ENCODE measurements around the gene APOB.

APOB gene

GRCh38 chr2:21017748-21018276 lies 26.1 kb downstream of the APOB start:
- no peak for DNase-seq

DNA sequence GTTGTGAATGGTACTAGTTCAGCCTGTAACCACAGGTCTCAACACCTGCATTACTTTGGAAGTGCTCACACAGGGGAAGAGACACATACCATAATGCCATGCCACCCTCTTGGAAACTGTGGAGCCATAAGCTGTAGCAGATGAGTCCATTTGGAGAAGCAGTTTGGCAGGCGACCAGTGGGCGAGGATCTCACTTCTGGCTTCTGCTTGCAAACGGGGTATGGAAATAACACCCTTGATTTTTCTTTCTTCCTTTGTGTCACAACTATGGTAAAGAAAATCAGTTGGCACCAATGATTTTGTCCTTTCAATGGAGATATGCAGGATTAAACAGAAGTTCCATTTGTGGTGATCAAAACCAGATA lies 28.6 kb downstream of the APOB start:
- no peak for DNase-seq

DNA sequence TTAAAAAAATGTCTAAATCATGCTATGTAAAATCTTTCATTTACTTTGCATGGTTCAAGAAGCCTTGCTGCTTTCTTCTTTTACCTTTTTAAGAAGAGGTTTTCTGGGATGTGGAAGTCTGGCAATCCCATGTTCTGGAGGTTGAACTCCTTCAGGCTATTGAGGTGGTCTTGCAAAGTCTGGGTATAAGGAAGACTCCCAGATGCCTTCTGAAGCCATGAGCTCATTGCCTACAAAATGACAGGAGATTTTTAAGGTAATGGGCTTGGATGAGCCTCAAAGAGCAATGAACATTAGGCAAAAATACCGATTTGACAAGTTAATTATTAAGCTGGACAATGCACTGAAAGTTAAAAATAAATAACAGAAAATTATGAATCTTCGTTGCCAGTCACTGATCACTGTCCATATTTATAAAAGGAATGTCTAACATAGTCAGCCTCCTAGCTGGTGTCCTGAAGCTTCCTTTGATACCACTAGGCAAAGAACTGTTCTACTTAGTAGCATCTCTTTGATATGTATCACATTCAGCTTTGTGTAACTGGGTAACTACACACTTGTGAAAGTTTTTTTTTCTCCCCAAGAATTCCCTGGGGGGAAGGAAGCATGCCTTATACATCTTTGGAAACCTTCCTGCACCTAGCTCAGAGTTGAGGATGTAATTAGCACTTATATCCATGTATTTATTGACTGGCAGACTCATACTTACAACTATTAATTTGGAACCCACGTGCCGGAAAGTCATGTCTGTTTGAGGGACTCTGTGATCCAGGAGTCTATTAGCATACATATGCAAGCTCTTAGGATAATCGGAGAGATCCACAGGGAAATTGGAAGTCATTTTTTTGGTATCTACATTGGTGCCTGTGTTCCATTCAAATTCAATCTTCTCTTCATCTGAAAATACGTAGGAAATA lies 29.3 kb downstream of the APOB start:
- DNase-seq: no peak

DNA sequence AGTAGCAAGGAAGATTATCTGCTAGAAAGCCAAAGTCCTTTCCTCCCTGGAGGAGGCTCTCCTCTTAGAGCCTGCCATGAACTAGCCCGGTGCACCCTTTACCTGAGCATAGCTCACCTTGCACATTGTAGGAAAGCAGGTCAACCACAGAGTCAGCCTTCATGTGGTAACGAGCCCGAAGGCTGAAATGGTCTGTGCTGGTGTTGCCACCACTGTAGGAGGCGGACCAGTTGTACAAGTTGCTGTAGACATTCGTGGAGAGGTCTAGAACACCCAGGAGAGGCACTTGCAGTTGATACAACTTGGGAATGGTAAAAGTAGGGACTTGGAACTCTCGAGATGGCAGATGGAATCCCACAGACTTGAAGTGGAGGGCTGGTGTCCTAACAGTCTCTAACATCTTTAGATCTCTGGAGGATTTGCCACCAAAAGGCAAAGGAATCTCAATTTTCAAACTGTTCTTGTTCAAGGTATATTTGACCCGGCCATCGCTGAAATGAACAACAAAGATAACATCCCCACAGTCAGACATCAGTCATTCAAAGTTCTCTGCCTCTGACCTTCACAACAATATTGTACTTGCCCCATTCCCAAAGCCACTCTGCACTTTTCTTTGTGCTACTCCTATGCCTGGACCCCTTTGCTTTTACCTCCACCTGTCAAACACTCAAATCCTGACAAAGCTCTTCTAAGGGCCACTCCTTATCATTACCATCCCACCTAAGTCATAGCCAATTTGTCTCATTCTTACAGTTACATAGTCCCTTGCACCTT lies 30.6 kb downstream of the APOB start:
- no peak for DNase-seq

GRCh38 chr2:21012557-21012937 lies 31.3 kb downstream of the APOB start:
- DNase-seq: no peak

DNA sequence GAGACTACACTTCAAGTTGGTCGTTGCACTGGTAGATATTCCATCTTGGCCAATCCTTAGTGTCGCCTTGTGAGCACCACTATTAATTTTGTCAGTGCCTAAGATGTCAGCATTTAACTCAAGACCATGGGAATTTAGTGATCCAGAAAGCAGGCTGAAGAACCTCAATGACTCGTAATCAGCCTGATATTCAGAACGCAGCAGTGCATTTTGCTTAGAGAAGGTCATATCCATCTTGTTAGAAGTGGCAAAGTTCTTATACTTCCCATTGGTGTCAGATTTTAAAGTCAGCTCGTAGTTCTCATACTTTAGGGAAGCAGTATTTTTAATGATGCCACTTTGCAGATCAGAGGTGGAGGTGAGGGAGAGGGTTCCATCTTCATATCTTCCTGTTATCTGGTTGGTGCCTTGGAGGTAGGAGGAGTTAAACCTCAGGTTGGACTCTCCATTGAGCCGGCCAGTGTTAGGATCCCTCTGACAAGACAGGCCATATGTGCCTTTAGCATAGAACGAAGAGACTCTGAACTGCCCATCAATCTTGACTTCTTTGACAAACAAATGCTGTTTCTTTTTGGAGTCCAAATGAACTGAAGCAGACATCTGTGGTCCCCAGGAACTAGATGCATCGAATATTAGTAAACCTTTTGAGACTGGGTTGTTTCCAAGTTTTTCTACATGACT lies 31.9 kb downstream of the APOB start:
- DNase-seq: no peak

GRCh38 chr2:21011453-21011852 lies 32.4 kb downstream of the APOB start:
- DNase-seq: no peak

DNA sequence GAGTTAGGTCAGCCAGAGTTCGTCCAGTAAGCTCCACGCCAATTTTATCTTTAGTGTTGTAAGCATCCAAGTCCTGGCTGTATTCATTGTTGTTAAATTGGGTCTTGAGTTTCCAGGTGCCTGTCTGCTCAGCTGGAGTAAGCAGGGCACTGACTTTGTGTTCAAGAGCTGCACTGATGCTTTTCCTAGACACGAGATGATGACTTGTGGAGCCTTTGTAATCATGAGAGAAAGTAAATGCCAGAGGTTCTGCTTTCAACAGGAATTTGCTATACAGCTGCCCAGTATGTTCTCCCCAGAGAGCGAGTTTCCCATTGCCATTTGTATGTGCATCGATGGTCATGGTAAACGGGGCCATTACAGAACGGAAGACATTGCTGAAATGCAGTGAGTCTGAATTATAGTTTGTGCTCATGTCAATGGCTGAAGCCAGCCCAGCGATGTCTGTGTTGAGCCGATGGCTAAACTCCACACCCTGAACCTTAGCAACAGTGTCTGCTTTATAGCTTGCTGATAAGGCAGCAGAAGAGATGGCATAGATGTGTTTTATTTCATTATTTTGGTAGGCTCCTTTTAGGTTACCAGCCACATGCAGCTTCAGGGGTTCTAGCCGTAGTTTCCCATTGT lies 32.9 kb downstream of the APOB start:
- no peak for DNase-seq

GRCh38 chr2:21009662-21010225 lies 34.1 kb downstream of the APOB start:
- DNase-seq: no peak

- DNase-seq: no peak
Observed at GRCh38 chr2:21008790-21009661, 34.8 kb downstream of the APOB start.

DNA sequence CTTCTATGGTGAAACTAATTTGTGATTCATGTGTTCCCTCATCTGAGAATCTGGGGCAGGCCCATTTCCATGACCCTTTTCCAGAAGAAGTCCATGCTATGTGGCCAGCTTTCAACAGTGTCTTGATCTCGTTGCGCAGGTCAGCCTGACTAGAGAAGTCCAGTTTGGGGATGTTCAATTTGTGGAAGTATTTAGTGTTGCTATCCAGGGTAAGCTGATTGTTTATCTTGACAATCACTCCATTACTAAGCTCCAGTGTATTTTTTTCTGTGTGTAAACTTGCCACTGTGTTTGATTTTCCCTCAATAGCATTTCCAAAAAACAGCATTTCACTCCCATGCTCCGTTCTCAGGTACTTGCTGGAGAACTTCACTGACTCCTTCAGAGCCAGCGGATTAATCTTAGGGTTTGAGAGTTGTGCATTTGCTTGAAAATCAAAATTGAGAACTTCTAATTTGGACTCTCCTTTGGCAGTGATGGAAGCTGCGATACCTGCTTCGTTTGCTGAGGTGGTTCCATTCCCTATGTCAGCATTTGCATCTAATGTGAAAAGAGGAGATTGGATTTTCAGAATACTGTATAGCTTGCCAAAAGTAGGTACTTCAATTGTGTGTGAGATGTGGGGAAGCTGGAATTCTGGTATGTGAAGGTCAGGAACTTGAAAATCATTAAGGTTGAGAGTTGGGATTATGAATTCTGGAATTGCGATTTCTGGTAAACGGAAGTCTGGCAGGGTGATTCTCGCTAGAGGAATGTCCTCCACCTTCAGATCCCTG lies 35.7 kb downstream of the APOB start:
- no peak for DNase-seq

DNA sequence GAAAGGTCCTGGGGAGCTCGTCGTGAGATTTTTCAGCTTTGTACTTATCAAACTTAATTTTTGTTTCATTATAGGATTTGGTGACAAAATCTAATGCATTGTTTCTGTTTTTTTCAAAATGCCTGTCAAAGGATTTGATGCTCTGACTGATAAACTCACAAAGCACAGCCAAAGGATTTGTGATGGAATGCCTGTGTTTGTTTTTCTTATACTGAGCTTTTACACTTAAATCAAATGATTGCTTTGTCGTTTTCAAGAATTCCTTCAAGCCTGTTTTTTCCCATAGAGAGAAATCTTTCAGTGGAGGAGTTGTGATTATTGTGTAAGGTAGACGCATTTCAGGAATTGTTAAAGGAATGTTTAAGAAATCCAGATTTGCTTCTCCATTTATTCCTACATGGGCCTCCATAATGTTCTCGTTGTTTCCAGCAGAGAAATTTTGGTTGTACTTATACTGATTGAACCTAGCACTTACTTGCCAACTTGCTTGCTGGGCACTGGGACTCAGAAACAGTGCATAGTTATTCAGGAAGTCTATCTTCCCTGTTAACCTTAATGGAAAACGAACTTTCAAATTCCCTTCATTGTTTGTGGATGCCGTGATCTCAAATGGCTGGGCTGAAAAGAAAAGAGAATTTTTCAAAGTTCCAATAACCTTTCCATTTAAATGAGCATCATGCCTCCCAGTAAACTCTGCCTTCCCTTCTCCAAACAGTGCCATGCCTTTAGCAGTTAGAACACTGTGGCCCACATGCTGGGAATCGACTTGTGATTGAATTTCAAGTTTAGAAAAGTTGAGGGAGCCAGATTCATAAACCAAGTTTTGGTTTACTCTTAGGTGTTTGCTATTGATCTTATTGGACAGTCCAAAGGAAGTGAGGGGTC lies 36.5 kb downstream of the APOB start:
- DNase-seq: no peak

GRCh38 chr2:21006423-21007128 lies 37.3 kb downstream of the APOB start:
- DNase-seq: no peak

- DNase-seq: no peak
Observed at GRCh38 chr2:21005700-21006422, 38.0 kb downstream of the APOB start.

DNA sequence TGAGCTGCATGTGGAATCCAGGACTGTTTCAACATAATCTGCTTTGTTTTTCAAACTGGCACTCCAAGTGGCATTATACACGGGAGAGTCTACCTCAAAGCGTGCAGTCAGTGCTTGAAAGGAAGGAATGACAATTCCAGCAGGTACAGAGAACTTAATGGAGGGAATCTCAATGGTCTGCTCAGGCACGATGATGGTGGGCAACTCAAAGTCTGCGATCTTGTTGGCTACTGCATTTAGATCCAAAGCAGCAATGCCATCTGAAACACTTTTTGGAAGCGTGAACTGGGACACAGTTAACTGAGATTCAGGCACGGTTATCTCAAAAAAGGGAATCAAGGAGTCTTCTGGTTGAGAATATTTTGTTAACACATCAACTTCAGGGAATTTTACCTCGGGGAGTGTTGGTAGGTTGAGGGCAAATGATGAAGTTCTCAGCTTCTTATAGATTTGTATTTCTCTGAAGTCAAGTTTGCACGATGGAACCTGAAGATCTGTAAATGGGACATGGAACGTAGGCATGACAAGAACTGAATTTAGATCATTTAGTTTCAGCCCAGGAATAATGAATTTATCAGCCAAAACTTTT lies 38.7 kb downstream of the APOB start:
- DNase-seq: no peak

DNA sequence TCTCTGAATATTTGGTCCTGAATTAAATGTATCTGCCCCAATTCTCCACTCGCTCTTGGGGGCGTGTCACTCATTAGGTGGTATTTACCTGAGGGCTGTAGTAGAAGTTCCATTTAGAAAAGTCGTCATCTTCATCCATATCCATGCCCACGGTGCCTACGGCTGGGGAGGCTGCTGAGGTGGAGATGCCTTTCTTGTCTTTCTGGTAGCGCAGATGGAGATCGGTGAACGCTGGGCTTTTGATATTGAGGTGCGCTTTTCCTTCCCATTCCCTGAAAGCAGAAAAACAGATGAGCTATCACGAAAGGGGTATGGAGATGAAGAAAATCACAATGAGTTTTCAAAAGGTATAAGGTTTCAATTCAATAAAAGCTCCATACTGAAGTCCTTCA lies 39.7 kb downstream of the APOB start:
- DNase-seq: no peak

- DNase-seq: no peak
Observed at GRCh38 chr2:21003572-21004180, 40.2 kb downstream of the APOB start.

Measured in EL (cell line).